ENCODE data around the gene RPGRIP1. TPM values are rescaled to one million over a fixed set of nuclear protein-coding genes. Genes with fewer than 3 reads are reported as not detected.

Gene RPGRIP1
- total RNA-seq, 1 donor from 2014 or later, result 0.52 TPM

Other genes starting within 250 kb of the RPGRIP1 start
- gene TPPP2, start 249.9 kb upstream of the RPGRIP1 start, total RNA-seq, result 1.2 TPM
- not detected for gene RNASE13, start 245.3 kb upstream of the RPGRIP1 start, total RNA-seq
- gene RNASE7, start 237.7 kb upstream of the RPGRIP1 start, total RNA-seq, result not detected
- not detected for gene RNASE8, start 222.3 kb upstream of the RPGRIP1 start, total RNA-seq
- gene ARHGEF40, start 209.8 kb upstream of the RPGRIP1 start, total RNA-seq, result 23.1 TPM
- gene ZNF219, start 181.4 kb upstream of the RPGRIP1 start, total RNA-seq, result 57.0 TPM
- gene TMEM253, start 179.0 kb upstream of the RPGRIP1 start, total RNA-seq, result 0.20 TPM
- gene OR5AU1, start 124.0 kb upstream of the RPGRIP1 start, total RNA-seq, result not detected
- gene HNRNPC, start 10.6 kb upstream of the RPGRIP1 start, total RNA-seq, result 267 TPM
- 28.5 TPM for gene SUPT16H, start 103.9 kb downstream of the RPGRIP1 start, total RNA-seq
- gene CHD8, start 176.0 kb downstream of the RPGRIP1 start, total RNA-seq, result 28.8 TPM
- 17.0 TPM for gene RAB2B, start 196.9 kb downstream of the RPGRIP1 start, total RNA-seq
- 93.4 TPM for gene TOX4, start 197.1 kb downstream of the RPGRIP1 start, total RNA-seq
- 27.3 TPM for gene METTL3, start 231.3 kb downstream of the RPGRIP1 start, total RNA-seq
- gene SALL2, start 246.3 kb downstream of the RPGRIP1 start, total RNA-seq, result 4.2 TPM